Vagina (tissue), 2 donors: Measurements from ENCODE around the gene PAK1. TPM values are rescaled to one million over a fixed set of nuclear protein-coding genes. Genes with fewer than 3 reads are reported as not detected.

Source experiments
- DNase-seq, 2 donors: peaks; one replicate each; pipeline ENCODE4 v3.0.0-alpha.2; 2017; ENCODE audit errors: extremely low spot score in 2 of 2
- H3K27ac ChIP-seq: fragments of 200-600 bp; sonication (generic); one replicate; pipeline ENCODE4 v1.5.1; 2019
- H3K27me3 ChIP-seq: fragments of 200-600 bp; sonication (generic); one replicate; pipeline ENCODE4 v1.5.1; 2019
- H3K36me3 ChIP-seq, 2 donors: fragments of 200-600 bp; sonication (generic); one replicate each; pipeline ENCODE4 v1.5.1; 2017 to 2019
- H3K4me1 ChIP-seq: fragments of 200-600 bp; sonication (generic); one replicate; pipeline ENCODE4 v1.5.1; 2019
- H3K4me3 ChIP-seq, 2 donors: fragments of 200-600 bp; sonication (generic); 1 replicate in 1 of 2; 2 replicates in 1 of 2; pipeline ENCODE4 v1.5.1; 2016 to 2019
- H3K9me3 ChIP-seq: fragments of 200-600 bp; sonication (generic); one replicate; pipeline ENCODE4 v1.5.1; 2019
- POLR2A ChIP-seq, 2 donors: fragments of 450-650 bp; IDR thresholded peaks; one replicate each; pipeline ENCODE4 v1.6.1; 2017; ENCODE audit warnings: antibody characterized with exemption in 2 of 2, mild to moderate bottlenecking in 2 of 2, moderate library complexity in 2 of 2
- POLR2AphosphoS5 ChIP-seq, 2 donors: sonication (generic); formaldehyde crosslinking; IDR thresholded peaks; one replicate each; pipeline ENCODE4 v1.9.0; 2017; ENCODE audit warnings: antibody characterized with exemption in 2 of 2, mild to moderate bottlenecking in 2 of 2, low read depth in 1 of 2; ENCODE audit not compliant: insufficient read depth in 1 of 2
- intact Hi-C: fragments of 100-400 bp; cut with DNase I; formaldehyde crosslinking; loops from one replicate; pipeline ENCODE4 v1.15.1; 2023
- total RNA-seq: library from RNA; depleted of rRNA; stranded (reverse); fragments of >200 nt; gene quantifications from one replicate; pipeline ENCODE4 v1.2.3, GENCODE V29; 2016
- TF ChIP-seq, protein P1 (sequence below), 3 experiments: fragments of 450-650 bp in 2 of 3; fragments of 200-600 bp in 1 of 3; sonication (generic) in 1 of 3; IDR thresholded peaks; one replicate each; pipeline ENCODE4 v1.5.1; 2017 to 2019; ENCODE audit warnings: antibody characterized with exemption in 3 of 3, mild to moderate bottlenecking in 2 of 3, moderate library complexity in 2 of 3

The PAK1 gene
- total RNA-seq, 1 donor from 2014 or later, result 43.5 TPM

DNA sequence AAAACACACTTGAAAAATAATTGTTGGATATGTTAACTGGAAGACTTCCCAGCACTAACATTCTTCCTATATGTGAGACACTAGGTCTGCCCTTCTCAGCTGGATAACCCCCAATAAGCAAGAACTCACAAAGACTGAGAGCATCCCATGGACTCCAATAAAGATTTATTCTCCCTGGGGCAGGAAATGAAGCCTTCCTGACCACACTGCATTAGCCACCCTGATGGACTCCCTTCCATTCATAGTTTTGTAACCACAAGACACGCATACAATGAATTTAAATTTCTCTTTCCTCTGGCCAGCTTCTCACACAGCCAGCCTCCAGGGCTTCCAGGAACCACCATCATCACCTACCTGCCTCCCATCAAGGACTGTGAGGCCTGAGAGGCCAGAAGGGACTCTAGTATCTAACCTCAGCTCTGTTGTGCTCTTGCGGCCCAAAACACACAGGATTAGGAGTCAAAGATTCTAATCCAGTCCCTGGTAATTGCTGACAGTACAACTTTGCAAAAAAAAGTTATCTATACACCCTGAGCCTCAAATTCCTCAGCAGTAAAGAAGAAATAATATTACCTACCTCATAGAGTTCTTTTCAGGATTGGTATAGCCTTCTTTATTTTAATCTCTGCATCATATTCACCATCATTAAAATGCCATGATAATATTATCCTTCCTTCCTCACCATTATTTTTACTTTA lies 126.8 kb downstream of the PAK1 start:
- no peaks in the 10 kb centered on the region for H3K27me3 ChIP-seq
- intact Hi-C loops, result no loop called here
- DNase-seq, result no peak
- peaks cover 10% of the 10 kb centered on the region for H3K4me1 ChIP-seq
- TF ChIP-seq POLR2A (IDR thresholded peaks at IDR 0.05) (no peak), POLR2AphosphoS5 (IDR thresholded peaks at IDR 0.05; ENCODE audit: insufficient read depth in 1 of 2, low read depth in 1 of 2) (no peak)
- TF ChIP-seq, protein P1, sequence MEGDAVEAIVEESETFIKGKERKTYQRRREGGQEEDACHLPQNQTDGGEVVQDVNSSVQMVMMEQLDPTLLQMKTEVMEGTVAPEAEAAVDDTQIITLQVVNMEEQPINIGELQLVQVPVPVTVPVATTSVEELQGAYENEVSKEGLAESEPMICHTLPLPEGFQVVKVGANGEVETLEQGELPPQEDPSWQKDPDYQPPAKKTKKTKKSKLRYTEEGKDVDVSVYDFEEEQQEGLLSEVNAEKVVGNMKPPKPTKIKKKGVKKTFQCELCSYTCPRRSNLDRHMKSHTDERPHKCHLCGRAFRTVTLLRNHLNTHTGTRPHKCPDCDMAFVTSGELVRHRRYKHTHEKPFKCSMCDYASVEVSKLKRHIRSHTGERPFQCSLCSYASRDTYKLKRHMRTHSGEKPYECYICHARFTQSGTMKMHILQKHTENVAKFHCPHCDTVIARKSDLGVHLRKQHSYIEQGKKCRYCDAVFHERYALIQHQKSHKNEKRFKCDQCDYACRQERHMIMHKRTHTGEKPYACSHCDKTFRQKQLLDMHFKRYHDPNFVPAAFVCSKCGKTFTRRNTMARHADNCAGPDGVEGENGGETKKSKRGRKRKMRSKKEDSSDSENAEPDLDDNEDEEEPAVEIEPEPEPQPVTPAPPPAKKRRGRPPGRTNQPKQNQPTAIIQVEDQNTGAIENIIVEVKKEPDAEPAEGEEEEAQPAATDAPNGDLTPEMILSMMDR (IDR thresholded peaks at IDR 0.05), result no peak
- no peaks in the 10 kb centered on the region for H3K9me3 ChIP-seq
- no peak overlapping the region for H3K4me3 ChIP-seq
- H3K36me3 ChIP-seq, result no peaks in the 10 kb centered on the region
- H3K27ac ChIP-seq, result no peak overlapping the region

DNA sequence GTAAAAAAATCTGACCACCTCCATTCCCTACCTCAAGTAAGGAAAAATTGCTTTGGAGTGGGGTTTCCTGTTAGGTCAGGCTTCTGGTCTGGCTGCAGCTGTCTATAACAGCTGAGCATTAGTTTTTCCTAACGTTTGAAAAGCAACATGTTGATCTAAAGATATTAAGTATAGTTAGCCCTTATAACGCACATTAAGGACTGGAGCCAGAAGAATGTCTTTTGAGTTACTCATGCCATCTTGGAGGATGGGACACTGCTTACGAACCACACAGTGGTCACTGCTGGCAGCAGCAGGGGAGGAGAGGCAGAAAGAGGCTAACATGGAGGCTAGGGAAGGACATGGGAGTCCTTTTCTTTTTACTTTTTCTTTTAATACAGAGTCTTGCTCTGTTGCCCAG lies 128.3 kb downstream of the PAK1 start:
- H3K9me3 ChIP-seq, result no peaks in the 10 kb centered on the region
- no peaks in the 10 kb centered on the region for H3K4me1 ChIP-seq
- H3K27me3 ChIP-seq, result no peaks in the 10 kb centered on the region
- TF ChIP-seq, protein P1 (IDR thresholded peaks at IDR 0.05), result no peak
- TF ChIP-seq POLR2A (IDR thresholded peaks at IDR 0.05), result no peak
- TF ChIP-seq POLR2AphosphoS5 (IDR thresholded peaks at IDR 0.05; ENCODE audit: insufficient read depth in 1 of 2, low read depth in 1 of 2), result no peak
- H3K36me3 ChIP-seq, result peaks cover 0 to 6% of the 10 kb centered on the region in 2 donors
- intact Hi-C loops, result no loop called here
- H3K27ac ChIP-seq, result no peak overlapping the region
- no peak for DNase-seq
- no peak overlapping the region for H3K4me3 ChIP-seq

DNA sequence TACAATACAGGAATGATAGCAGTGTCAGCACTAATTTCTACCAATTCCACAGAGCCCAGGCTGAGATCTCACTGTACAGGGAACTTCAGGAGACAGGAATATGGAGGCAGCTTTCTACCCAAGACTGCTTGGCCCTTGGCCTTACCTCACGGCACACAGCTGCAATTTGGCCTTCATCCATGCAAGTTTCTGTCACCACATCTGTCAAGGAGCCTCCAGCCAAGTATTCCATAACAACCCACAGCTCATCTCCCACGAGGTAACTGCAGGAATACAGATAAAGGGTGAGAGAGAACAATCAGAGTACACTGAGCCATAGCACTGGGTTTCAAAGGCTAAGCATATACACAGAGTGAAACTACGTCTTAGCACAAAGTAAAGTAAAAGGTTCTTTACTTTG lies 133.4 kb downstream of the PAK1 start:
- no peak for TF ChIP-seq POLR2A (IDR thresholded peaks at IDR 0.05)
- TF ChIP-seq, protein P1 (IDR thresholded peaks at IDR 0.05), result no peak
- TF ChIP-seq POLR2AphosphoS5 (IDR thresholded peaks at IDR 0.05; ENCODE audit: insufficient read depth in 1 of 2, low read depth in 1 of 2), result no peak
- peaks cover 0 to 9% of the 10 kb centered on the region in 2 donors for H3K36me3 ChIP-seq
- no peak overlapping the region for H3K27ac ChIP-seq
- H3K9me3 ChIP-seq, result no peaks in the 10 kb centered on the region
- no peaks in the 10 kb centered on the region for H3K4me1 ChIP-seq
- DNase-seq, result no peak
- no peak overlapping the region for H3K4me3 ChIP-seq
- intact Hi-C loops, result no loop called here
- no peaks in the 10 kb centered on the region for H3K27me3 ChIP-seq

DNA sequence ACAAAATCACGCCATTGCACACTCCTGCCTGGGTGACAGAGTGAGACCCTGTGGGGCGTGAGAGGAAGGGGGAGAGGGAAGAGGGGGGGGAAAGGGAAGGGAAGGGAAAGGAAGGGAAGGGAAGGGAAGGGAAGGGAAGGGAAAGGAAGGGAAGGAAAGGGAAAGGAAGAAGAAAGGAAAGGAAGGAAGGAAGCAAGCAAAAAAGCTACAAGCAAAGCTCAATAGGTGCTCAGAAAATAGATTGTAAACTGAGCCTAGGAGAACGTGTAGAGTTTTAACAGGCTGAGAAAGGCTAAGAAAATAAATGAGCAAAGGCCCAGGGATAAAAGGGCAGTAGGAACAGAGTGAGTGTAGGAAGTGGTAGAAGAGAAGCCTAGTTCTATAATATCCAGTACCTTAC lies 141.6 kb downstream of the PAK1 start:
- TF ChIP-seq, protein P1 (IDR thresholded peaks at IDR 0.05), result no peak
- TF ChIP-seq POLR2A (IDR thresholded peaks at IDR 0.05) (no peak), POLR2AphosphoS5 (IDR thresholded peaks at IDR 0.05; ENCODE audit: insufficient read depth in 1 of 2, low read depth in 1 of 2) (no peak)
- no peaks in the 10 kb centered on the region for H3K27me3 ChIP-seq
- no peaks in the 10 kb centered on the region for H3K36me3 ChIP-seq
- no peak overlapping the region for H3K4me3 ChIP-seq
- H3K4me1 ChIP-seq, result no peaks in the 10 kb centered on the region
- H3K27ac ChIP-seq, result no peak overlapping the region
- no peak for DNase-seq
- H3K9me3 ChIP-seq, result no peaks in the 10 kb centered on the region
- intact Hi-C loops, result loop anchor here (2.0 kb wide), 1 partner anchor 23 kb away; no protein-coding TSS in a partner anchor

DNA sequence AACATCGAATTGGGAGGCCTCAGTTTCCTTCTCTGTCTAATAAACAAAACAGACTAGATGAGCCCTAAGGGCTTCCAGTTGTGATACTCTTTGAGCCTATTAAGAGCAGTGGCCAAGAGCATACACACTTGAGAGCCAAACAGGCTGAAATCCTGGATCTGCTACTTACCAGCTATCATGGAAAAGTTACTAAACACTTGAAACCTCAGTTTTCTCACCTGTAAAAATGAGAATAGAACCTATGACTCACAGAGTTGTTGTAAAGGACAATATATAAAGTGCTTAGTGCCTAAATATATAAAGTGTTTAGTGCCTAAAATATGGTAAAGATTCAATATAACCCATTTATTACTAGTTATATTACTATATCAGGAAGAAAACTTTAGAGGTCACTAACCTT lies 148.7 kb downstream of the PAK1 start:
- Histone ChIP-seq H3K36me3 (no peaks in the 10 kb centered on the region), H3K27ac (no peak overlapping the region), H3K9me3 (no peaks in the 10 kb centered on the region), H3K4me1 (no peaks in the 10 kb centered on the region), H3K4me3 (no peak overlapping the region), H3K27me3 (no peaks in the 10 kb centered on the region)
- intact Hi-C loops, result no loop called here
- no peak for DNase-seq
- TF ChIP-seq POLR2AphosphoS5 (IDR thresholded peaks at IDR 0.05; ENCODE audit: insufficient read depth in 1 of 2, low read depth in 1 of 2) (no peak), POLR2A (IDR thresholded peaks at IDR 0.05) (no peak)
- TF ChIP-seq, protein P1 (IDR thresholded peaks at IDR 0.05), result no peak
